OCI-LY7 (cell line): Measurements from ENCODE around the gene ARHGEF16.

Source experiments
- CTCF ChIP-seq: fragments of 200-600 bp; sonication (generic); conservative IDR thresholded peaks from 2 replicates; pipeline ENCODE4 v1.5.1; 2014; ENCODE audit warnings: mild to moderate bottlenecking, antibody characterized with exemption, low read length, moderate library complexity, mixed read lengths
- EZH2phosphoT487 ChIP-seq: fragments of 200-600 bp; sonication (generic); IDR thresholded peaks from 2 replicates; pipeline ENCODE4 v1.6.1; 2018; ENCODE audit warnings: low read depth, borderline replicate concordance, mild to moderate bottlenecking, mixed run types, antibody characterized with exemption, low read length, moderate library complexity, mixed read lengths

- no peak for TF ChIP-seq CTCF
- no peak for TF ChIP-seq EZH2phosphoT487
Observed at GRCh38 chr1:3509721-3510120, 55.3 kb downstream of the ARHGEF16 start.
